ENCODE data around the gene KCTD17. TPM values are rescaled to one million over a fixed set of nuclear protein-coding genes. Genes with fewer than 3 reads are reported as not detected.

The KCTD17 gene
- polyA plus RNA-seq, 2 of the 4 experiments (the other 2 are of a cell fraction) = 18.7 to 37.1 TPM

GRCh38 chr22:37023743-37024338, 27.7 kb upstream of the KCTD17 start:
- Histone ChIP-seq H3K27ac (peak overlapping the region in 1 of 2 experiments; percentile 99; a peak in 3 of 6 replicates), H3K4me2 (peak overlapping the region; percentile 17; the same call in 1 of the 3 replicates), H3K9me3 (no peaks in the 10 kb centered on the region), H3K4me1 (peaks cover 46% of the 10 kb centered on the region), H3K4me3 (no peak overlapping the region)
- no peak for DNase-seq (ENCODE audit: low read depth in 1 of 2, low spot score in 1 of 2)
- no peak for ATAC-seq
- no peak for FAIRE-seq
- WGBS (ENCODE audit: missing lambda C conversion rate) = 97% methylated on average over 21 of the region's 34 CpGs
- ChIA-PET POLR2A (no interaction called here), CTCF (interaction anchor here (0.5 to 13.1 kb wide), 5 partner anchors 7 to 608 kb away, joined by 3 to 142 read pairs (median 3); no protein-coding TSS in a partner anchor)
- TF ChIP-seq FOXS1 (CRISPR knock-in tag; IDR thresholded peaks at IDR 0.05) (no peak), NR3C1 (IDR thresholded peaks at IDR 0.05) (no peak), CEBPB (IDR thresholded peaks at IDR 0.05) (no peak), POLR2AphosphoS2 (conservative IDR thresholded peaks at IDR 0.05; ENCODE audit: low read length) (no peak), FOSB (CRISPR knock-in tag; IDR thresholded peaks at IDR 0.05) (no peak), CHD4 (IDR thresholded peaks at IDR 0.05; ENCODE audit: borderline replicate concordance) (no peak), KDM1A (IDR thresholded peaks at IDR 0.05; ENCODE audit: low read depth) (no peak), BCL3 (IDR thresholded peaks at IDR 0.05) (no peak), MAX (IDR thresholded peaks at IDR 0.05) (no peak), CBX8 (IDR thresholded peaks at IDR 0.05) (no peak), PHF8 (IDR thresholded peaks at IDR 0.05; ENCODE audit: borderline replicate concordance, low read depth) (no peak), HOXA7 (CRISPR knock-in tag; IDR thresholded peaks at IDR 0.05) (no peak), HDAC2 (IDR thresholded peaks at IDR 0.05) (no peak), ZFP36 (IDR thresholded peaks at IDR 0.05; ENCODE audit: borderline replicate concordance, partially characterized antibody) (no peak), GATA3 (IDR thresholded peaks at IDR 0.05; ENCODE audit: borderline replicate concordance) (no peak), JUN (IDR thresholded peaks at IDR 0.05) (no peak)
- TF ChIP-seq, protein P1, sequence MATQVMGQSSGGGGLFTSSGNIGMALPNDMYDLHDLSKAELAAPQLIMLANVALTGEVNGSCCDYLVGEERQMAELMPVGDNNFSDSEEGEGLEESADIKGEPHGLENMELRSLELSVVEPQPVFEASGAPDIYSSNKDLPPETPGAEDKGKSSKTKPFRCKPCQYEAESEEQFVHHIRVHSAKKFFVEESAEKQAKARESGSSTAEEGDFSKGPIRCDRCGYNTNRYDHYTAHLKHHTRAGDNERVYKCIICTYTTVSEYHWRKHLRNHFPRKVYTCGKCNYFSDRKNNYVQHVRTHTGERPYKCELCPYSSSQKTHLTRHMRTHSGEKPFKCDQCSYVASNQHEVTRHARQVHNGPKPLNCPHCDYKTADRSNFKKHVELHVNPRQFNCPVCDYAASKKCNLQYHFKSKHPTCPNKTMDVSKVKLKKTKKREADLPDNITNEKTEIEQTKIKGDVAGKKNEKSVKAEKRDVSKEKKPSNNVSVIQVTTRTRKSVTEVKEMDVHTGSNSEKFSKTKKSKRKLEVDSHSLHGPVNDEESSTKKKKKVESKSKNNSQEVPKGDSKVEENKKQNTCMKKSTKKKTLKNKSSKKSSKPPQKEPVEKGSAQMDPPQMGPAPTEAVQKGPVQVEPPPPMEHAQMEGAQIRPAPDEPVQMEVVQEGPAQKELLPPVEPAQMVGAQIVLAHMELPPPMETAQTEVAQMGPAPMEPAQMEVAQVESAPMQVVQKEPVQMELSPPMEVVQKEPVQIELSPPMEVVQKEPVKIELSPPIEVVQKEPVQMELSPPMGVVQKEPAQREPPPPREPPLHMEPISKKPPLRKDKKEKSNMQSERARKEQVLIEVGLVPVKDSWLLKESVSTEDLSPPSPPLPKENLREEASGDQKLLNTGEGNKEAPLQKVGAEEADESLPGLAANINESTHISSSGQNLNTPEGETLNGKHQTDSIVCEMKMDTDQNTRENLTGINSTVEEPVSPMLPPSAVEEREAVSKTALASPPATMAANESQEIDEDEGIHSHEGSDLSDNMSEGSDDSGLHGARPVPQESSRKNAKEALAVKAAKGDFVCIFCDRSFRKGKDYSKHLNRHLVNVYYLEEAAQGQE (IDR thresholded peaks at IDR 0.05) = no peak
- TF ChIP-seq, protein P2, sequence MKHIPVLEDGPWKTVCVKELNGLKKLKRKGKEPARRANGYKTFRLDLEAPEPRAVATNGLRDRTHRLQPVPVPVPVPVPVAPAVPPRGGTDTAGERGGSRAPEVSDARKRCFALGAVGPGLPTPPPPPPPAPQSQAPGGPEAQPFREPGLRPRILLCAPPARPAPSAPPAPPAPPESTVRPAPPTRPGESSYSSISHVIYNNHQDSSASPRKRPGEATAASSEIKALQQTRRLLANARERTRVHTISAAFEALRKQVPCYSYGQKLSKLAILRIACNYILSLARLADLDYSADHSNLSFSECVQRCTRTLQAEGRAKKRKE (CRISPR knock-in tag; IDR thresholded peaks at IDR 0.05; ENCODE audit: low read depth) = no peak
- TF ChIP-seq, protein P3, sequence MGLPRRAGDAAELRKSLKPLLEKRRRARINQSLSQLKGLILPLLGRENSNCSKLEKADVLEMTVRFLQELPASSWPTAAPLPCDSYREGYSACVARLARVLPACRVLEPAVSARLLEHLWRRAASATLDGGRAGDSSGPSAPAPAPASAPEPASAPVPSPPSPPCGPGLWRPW (IDR thresholded peaks at IDR 0.05) = no peak

DNA sequence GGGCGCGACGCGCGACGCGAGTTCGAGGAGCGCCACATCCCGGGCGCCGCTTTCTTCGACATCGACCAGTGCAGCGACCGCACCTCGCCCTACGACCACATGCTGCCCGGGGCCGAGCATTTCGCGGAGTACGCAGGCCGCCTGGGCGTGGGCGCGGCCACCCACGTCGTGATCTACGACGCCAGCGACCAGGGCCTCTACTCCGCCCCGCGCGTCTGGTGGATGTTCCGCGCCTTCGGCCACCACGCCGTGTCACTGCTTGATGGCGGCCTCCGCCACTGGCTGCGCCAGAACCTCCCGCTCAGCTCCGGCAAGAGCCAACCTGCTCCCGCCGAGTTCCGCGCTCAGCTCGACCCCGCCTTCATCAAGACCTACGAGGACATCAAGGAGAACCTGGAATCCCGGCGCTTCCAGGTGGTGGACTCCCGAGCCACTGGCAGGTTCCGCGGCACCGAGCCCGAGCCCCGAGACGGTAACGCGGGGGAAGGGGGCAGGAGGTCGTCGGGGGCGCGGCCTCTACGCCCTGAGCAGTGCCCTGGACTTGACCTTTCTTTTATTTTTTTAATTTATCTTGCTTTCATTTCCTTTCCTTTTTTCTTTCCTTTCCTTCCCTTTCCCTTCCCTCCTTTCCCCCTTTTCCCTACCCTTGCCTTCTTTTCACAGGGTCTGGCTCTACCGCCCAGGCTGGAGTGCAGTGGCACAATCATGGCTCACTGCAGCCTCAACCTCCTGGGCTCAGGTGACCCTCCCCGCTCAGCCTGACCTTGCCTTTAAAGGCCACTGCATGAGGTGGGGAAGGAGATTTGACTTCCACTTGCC, 27.0 kb upstream of the KCTD17 start:
- ATAC-seq = no peak
- Histone ChIP-seq H3K4me2 (no peak overlapping the region), H3K9me3 (no peaks in the 10 kb centered on the region), H3K4me1 (peaks cover 46% of the 10 kb centered on the region), H3K27ac (peak overlapping the region in 1 of 2 experiments; percentile 99; a peak in 2 of 6 replicates), H3K4me3 (no peak overlapping the region)
- TF ChIP-seq TP53 (CRISPR knock-in tag; IDR thresholded peaks at IDR 0.05) = no peak
- TF ChIP-seq JUN (IDR thresholded peaks at IDR 0.05) = no peak
- TF ChIP-seq PHF8 (IDR thresholded peaks at IDR 0.05; ENCODE audit: borderline replicate concordance, low read depth) = no peak
- TF ChIP-seq CHD4 (IDR thresholded peaks at IDR 0.05; ENCODE audit: borderline replicate concordance) = no peak
- no peak for TF ChIP-seq RCOR1 (IDR thresholded peaks at IDR 0.05; ENCODE audit: low read depth, low read length)
- TF ChIP-seq MYC (IDR thresholded peaks at IDR 0.05; ENCODE audit: borderline replicate concordance, low read length) = no peak
- no peak for TF ChIP-seq EHMT2 (IDR thresholded peaks at IDR 0.05; ENCODE audit: low read depth)
- no peak for TF ChIP-seq NFE2L2 (conservative IDR thresholded peaks at IDR 0.05; ENCODE audit: low read length)
- ChIA-PET CTCF (interaction anchor here (0.5 to 13.1 kb wide), 5 partner anchors 6 to 609 kb away, joined by 3 to 142 read pairs (median 3); no protein-coding TSS in a partner anchor), POLR2A (no interaction called here)
- no peak for DNase-seq (ENCODE audit: low read depth in 1 of 2, low spot score in 1 of 2)
- FAIRE-seq = no peak
- WGBS (ENCODE audit: missing lambda C conversion rate) = 93% methylated on average over 30 of the region's 71 CpGs

Data from A549 (cell line).